HepG2 (cell line): Measurements from ENCODE around the gene FRMPD2. TPM values are rescaled to one million over a fixed set of nuclear protein-coding genes. Genes with fewer than 3 reads are reported as not detected.

Experiments used
- ATAC-seq: fragments of 200-7000 bp; cut with Tn5 transposase; 3 replicates; pipeline ENCODE4 v1.9.1; 2020; ENCODE audit warnings: mild to moderate bottlenecking, moderate library complexity
- BruUV-seq: library from RNA; stranded (reverse); fragments of 400-500 nt; replicated peaks from 2 replicates; lab custom pipeline; 2021; lab: Mats Ljungman, UMichigan
- CTCF ChIA-PET: fragments of 300-600 bp; formaldehyde crosslinking; extraction: SDS; loops from one replicate; lab custom pipeline; 2021; ENCODE audit warnings: low total read pairs, inconsistent platforms, low intra/inter-chr PET ratio; lab: Yijun Ruan, JAX
- POLR2A ChIA-PET: fragments of 350-600 bp; sonication (Branson Sonifier 250); formaldehyde crosslinking; loops from one replicate; lab custom pipeline; 2020; ENCODE audit warnings: antibody characterized with exemption, inconsistent platforms; lab: Yijun Ruan, JAX
- DNase-seq: peaks from one replicate; pipeline ENCODE4 v3.0.0-alpha.2; 2015; ENCODE audit warnings: low spot score
- FAIRE-seq: peaks from 3 replicates; lab custom pipeline; 2011; peaks lifted over from hg19 to GRCh38; lab: Jason Lieb, UNC
- H2AFZ ChIP-seq: one replicate; pipeline ENCODE4 v1.6.1; 2011; ENCODE audit warnings: low read length, inconsistent platforms
- H3K27ac ChIP-seq: fragments of 300-600 bp; 3 replicates; pipeline ENCODE4 v1.8.0; 2011; ENCODE audit warnings: mixed run types, mild to moderate bottlenecking, mixed read lengths, low read length, inconsistent platforms; ENCODE audit not compliant: insufficient read depth; ENCODE audit errors: extremely low read length
- H3K27me3 ChIP-seq, 2 experiments: fragments of 200-600 bp in 1 of 2; 2 replicates in 1 of 2; 3 replicates in 1 of 2; pipeline versions ENCODE4 v1.6.0 to v1.8.0; 2011; ENCODE audit warnings: low read length in 2 of 2, mild to moderate bottlenecking in 2 of 2, moderate library complexity in 2 of 2, inconsistent platforms in 1 of 2; ENCODE audit not compliant: insufficient read depth in 2 of 2, control insufficient read depth in 1 of 2
- H3K36me3 ChIP-seq, 2 experiments: fragments of 200-600 bp in 1 of 2; replicated peaks in 1 of 2; 2 replicates in 1 of 2; 3 replicates in 1 of 2; pipeline versions ENCODE4 v1.5.1 to v1.8.0; 2011; ENCODE audit warnings: low read length in 2 of 2, inconsistent platforms in 1 of 2; ENCODE audit not compliant: insufficient read depth in 2 of 2, control insufficient read depth in 1 of 2
- H3K4me1 ChIP-seq: 2 replicates; pipeline ENCODE4 v1.5.1; 2012; ENCODE audit warnings: low read length, inconsistent platforms; ENCODE audit not compliant: insufficient read depth
- H3K4me2 ChIP-seq: 2 replicates; pipeline ENCODE4 v1.6.0; 2011; ENCODE audit warnings: low read depth, low read length, inconsistent platforms
- H3K4me3 ChIP-seq, 3 experiments: fragments of 200-600 bp in 1 of 3; sonication (generic), shearing (Covaris generic) in 1 of 3; replicated peaks in 1 of 3; 2 replicates each; pipeline ENCODE4 v1.5.1; 2011 to 2016; ENCODE audit warnings: low read length in 3 of 3, inconsistent platforms in 2 of 3, low read depth in 2 of 3, mild to moderate bottlenecking in 2 of 3, control low read depth in 1 of 3, mixed read lengths in 1 of 3; ENCODE audit not compliant: insufficient read depth in 1 of 3
- H3K79me2 ChIP-seq: one replicate; pipeline ENCODE4 v1.6.1; 2011; ENCODE audit warnings: low read length, inconsistent platforms; ENCODE audit not compliant: insufficient read depth
- H3K9ac ChIP-seq: 2 replicates; pipeline ENCODE4 v1.6.0; 2011; ENCODE audit warnings: mild to moderate bottlenecking, low read depth, low read length, inconsistent platforms; ENCODE audit not compliant: insufficient read depth
- H3K9me3 ChIP-seq: 2 replicates; pipeline ENCODE4 v1.5.1; 2012; ENCODE audit warnings: mild to moderate bottlenecking, low read length
- H4K20me1 ChIP-seq: 2 replicates; pipeline ENCODE4 v1.6.0; 2011; ENCODE audit warnings: inconsistent platforms, mild to moderate bottlenecking, low read length, moderate library complexity; ENCODE audit not compliant: insufficient read depth
- BRCA1 ChIP-seq: sonication (generic); formaldehyde crosslinking; IDR thresholded peaks from 2 replicates; pipeline ENCODE4 v1.4.0; 2020; ENCODE audit warnings: missing genetic modification reagents
- BRF2 ChIP-seq: sonication (generic); formaldehyde crosslinking; IDR thresholded peaks from 2 replicates; pipeline ENCODE4 v1.8.1; 2022; ENCODE audit warnings: mild to moderate bottlenecking, missing genetic modification reagents
- CHD4 ChIP-seq: fragments of 200-600 bp; sonication (generic); IDR thresholded peaks from 2 replicates; pipeline ENCODE4 v1.7.0; 2017; ENCODE audit warnings: mild to moderate bottlenecking, low read length, borderline replicate concordance
- CREM ChIP-seq, 2 experiments: sonication (generic) in 1 of 2; formaldehyde crosslinking in 1 of 2; IDR thresholded peaks; 2 replicates each; pipeline versions ENCODE4 v1.4.0 to v1.6.1; 2016 to 2020; ENCODE audit warnings: antibody characterized with exemption in 1 of 2, mild to moderate bottlenecking in 1 of 2, missing genetic modification reagents in 1 of 2
- DMTF1 ChIP-seq: sonication (generic); formaldehyde crosslinking; IDR thresholded peaks from 2 replicates; pipeline ENCODE4 v1.4.0; 2020; ENCODE audit warnings: mild to moderate bottlenecking, missing genetic modification reagents
- FOSL2 ChIP-seq: sonication (generic); formaldehyde crosslinking; IDR thresholded peaks from 2 replicates; pipeline ENCODE4 v1.4.0; 2020; ENCODE audit warnings: missing genetic modification reagents
- HNF4A ChIP-seq: sonication (generic); formaldehyde crosslinking; IDR thresholded peaks from 2 replicates; pipeline ENCODE4 v1.4.0; 2020; ENCODE audit warnings: missing genetic modification reagents
- KDM3A ChIP-seq: IDR thresholded peaks from 2 replicates; pipeline ENCODE4 v1.6.1; 2018; ENCODE audit warnings: low read depth, missing compliant biosample characterization
- KDM5B ChIP-seq: sonication (generic); formaldehyde crosslinking; IDR thresholded peaks from 2 replicates; pipeline ENCODE4 v1.4.0; 2020; ENCODE audit warnings: missing genetic modification reagents, mild to moderate bottlenecking, borderline replicate concordance
- NFKBIZ ChIP-seq: IDR thresholded peaks from 2 replicates; pipeline ENCODE4 v1.6.1; 2018; ENCODE audit warnings: missing genetic modification reagents, missing compliant biosample characterization
- NFYC ChIP-seq: IDR thresholded peaks from 2 replicates; pipeline ENCODE4 v1.6.1; 2016; ENCODE audit warnings: missing genetic modification reagents, missing compliant biosample characterization
- THAP11 ChIP-seq: IDR thresholded peaks from 2 replicates; pipeline ENCODE4 v1.6.1; 2016; ENCODE audit warnings: missing biosample characterization, missing genetic modification reagents
- XRCC5 ChIP-seq: fragments of 200-400 bp; formaldehyde crosslinking; optimal IDR thresholded peaks from 2 replicates; pipeline ENCODE3; 2017; ENCODE audit warnings: mild to moderate bottlenecking, low read length
- ZNF337 ChIP-seq: sonication (generic); formaldehyde crosslinking; IDR thresholded peaks from 2 replicates; pipeline ENCODE4 v1.5.1; 2020; ENCODE audit warnings: missing genetic modification reagents, low read depth, mild to moderate bottlenecking, borderline replicate concordance
- ZNF33A ChIP-seq: sonication (generic); formaldehyde crosslinking; IDR thresholded peaks from 2 replicates; pipeline ENCODE4 v1.5.1; 2020; ENCODE audit warnings: missing genetic modification reagents, mild to moderate bottlenecking, moderate library complexity, borderline replicate concordance
- ZNF33B ChIP-seq: sonication (generic); formaldehyde crosslinking; IDR thresholded peaks from 2 replicates; pipeline ENCODE4 v1.5.1; 2020; ENCODE audit warnings: mild to moderate bottlenecking, missing genetic modification reagents
- ZNF430 ChIP-seq: sonication (generic); formaldehyde crosslinking; IDR thresholded peaks from 2 replicates; pipeline ENCODE4 v1.9.0; 2021; ENCODE audit warnings: mild to moderate bottlenecking, missing genetic modification reagents
- ZNF563 ChIP-seq: sonication (generic); formaldehyde crosslinking; IDR thresholded peaks from 2 replicates; pipeline ENCODE4 v1.8.0; 2022; ENCODE audit warnings: mild to moderate bottlenecking, moderate library complexity, missing genetic modification reagents
- ZNF567 ChIP-seq: sonication (generic); formaldehyde crosslinking; IDR thresholded peaks from 2 replicates; pipeline ENCODE4 v1.8.1; 2023; ENCODE audit warnings: mild to moderate bottlenecking, missing genetic modification reagents, borderline replicate concordance
- ZNF639 ChIP-seq: conservative IDR thresholded peaks from 2 replicates; pipeline ENCODE4 v1.6.1; 2018; ENCODE audit warnings: missing genetic modification reagents
- WGBS: methylation state at CpG from one replicate; pipeline ENCODE4 v1.1.6; 2017; ENCODE audit warnings: low lambda C conversion rate; 5-methylcytosine and 5-hydroxymethylcytosine counted together
- in situ Hi-C: cut with HindIII; loops from 2 replicates; pipeline ENCODE4 v1.10.0; 2017; ENCODE audit warnings: low pct_unique_long_range_greater_than_20kb; ENCODE audit not compliant: extremely low pct_ligation_motif_present
- intact Hi-C: fragments of 100-400 bp; cut with micrococcal nuclease; formaldehyde crosslinking; loops from one replicate; pipeline ENCODE4 v1.10.0; 2022; ENCODE audit not compliant: unreplicated experiment
- polyA plus RNA-seq, 8 experiments: library from polyadenylated mRNA; depleted of rRNA in 3 of 8; stranded (reverse) in 7 of 8; unstranded in 1 of 8; fragments of >200 nt; fragmentation: Illumina TruSeq in 4 of 8; extraction: Trizol in 4 of 8; gene quantifications; 2 replicates each; pipeline versions ENCODE4 v1.2.1 to v1.2.3, GENCODE V29; 2011 to 2016; ENCODE audit warnings: low read depth in 4 of 8, missing spikeins in 1 of 8, mixed read lengths in 1 of 8; ENCODE audit not compliant: insufficient read depth in 1 of 8
- total RNA-seq, 5 experiments: library from RNA; depleted of rRNA; stranded (reverse); fragments of >200 nt; fragmentation: Illumina TruSeq; extraction: Trizol; gene quantifications; 2 replicates each; pipeline ENCODE4 v1.2.3, GENCODE V29; 2016; ENCODE audit warnings: low read depth in 1 of 5
- TF ChIP-seq, protein P1 (sequence below): sonication (generic); formaldehyde crosslinking; conservative IDR thresholded peaks from 2 replicates; pipeline ENCODE4 v1.4.0; 2020; ENCODE audit warnings: missing genetic modification reagents

The FRMPD2 gene
- total and polyA plus RNA-seq, 2 of the 13 experiments (the other 11 are each of a cell fraction or from before 2014, with no cell fraction given) = 0.45 to 1.3 TPM

DNA sequence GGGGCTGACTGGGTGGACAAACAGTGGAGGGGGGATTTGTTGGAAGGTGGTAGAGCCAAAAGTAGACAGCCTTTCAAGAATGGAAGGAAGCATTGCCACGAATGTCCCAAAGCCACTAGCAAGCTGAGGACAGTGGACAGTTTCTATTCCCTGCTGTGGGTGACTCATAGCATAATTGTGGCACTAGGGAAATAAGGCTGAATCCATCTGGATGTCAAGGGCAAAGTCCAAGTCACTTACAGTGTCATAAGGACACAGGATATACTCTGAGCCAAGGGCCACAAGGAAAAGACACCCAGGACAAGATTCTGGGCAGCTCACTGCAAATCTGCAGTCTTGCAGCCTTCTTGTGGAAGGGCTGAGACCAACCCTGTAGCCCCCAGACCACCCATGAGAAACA, 79.7 kb downstream of the FRMPD2 start:
- Histone ChIP-seq H4K20me1 (no peaks in the 10 kb centered on the region), H3K4me1 (peaks cover 17% of the 10 kb centered on the region), H3K27ac (no peak overlapping the region), H3K9me3 (no peaks in the 10 kb centered on the region), H3K36me3 (no peaks in the 10 kb centered on the region), H3K4me2 (no peak overlapping the region), H3K27me3 (no peaks in the 10 kb centered on the region), H3K79me2 (no peaks in the 10 kb centered on the region), H3K9ac (no peak overlapping the region), H2AFZ (no peak overlapping the region), H3K4me3 (no peak overlapping the region)
- CTCF ChIA-PET = no interaction called here
- intact Hi-C loops = no loop called here
- in situ Hi-C loops = no loop called here
- no TSS peak for BruUV-seq
- FAIRE-seq (no peak), ATAC-seq (peak; percentile 67), DNase-seq (peak; percentile 47)
- 0% methylated on average over 1 of the region's 1 CpG for WGBS
- POLR2A ChIA-PET = no interaction called here
- TF ChIP-seq ZNF567 (CRISPR knock-in tag) (no peak), FOSL2 (CRISPR knock-in tag) (peak; percentile 87), CREM (IDR thresholded peaks at IDR 0.05) (no peak), CREM (CRISPR knock-in tag; IDR thresholded peaks at IDR 0.05) (no peak), ZNF33B (CRISPR knock-in tag) (no peak), ZNF33A (CRISPR knock-in tag) (no peak), NFKBIZ (no peak), BRCA1 (CRISPR knock-in tag) (no peak), DMTF1 (CRISPR knock-in tag) (no peak), KDM5B (CRISPR knock-in tag) (no peak), ZNF563 (CRISPR knock-in tag) (no peak), XRCC5 (peak; percentile 18), ZNF337 (CRISPR knock-in tag) (no peak), CHD4 (no peak), HNF4A (CRISPR knock-in tag) (0 out of 2 replicates have a peak, but pooled peaks have one; percentile 7), NFYC (CRISPR knock-in tag) (no peak), BRF2 (CRISPR knock-in tag) (no peak), ZNF430 (CRISPR knock-in tag) (no peak), THAP11 (CRISPR knock-in tag) (no peak), ZNF639 (CRISPR knock-in tag) (no peak), KDM3A (CRISPR knock-in tag) (no peak)
- TF ChIP-seq, protein P1, sequence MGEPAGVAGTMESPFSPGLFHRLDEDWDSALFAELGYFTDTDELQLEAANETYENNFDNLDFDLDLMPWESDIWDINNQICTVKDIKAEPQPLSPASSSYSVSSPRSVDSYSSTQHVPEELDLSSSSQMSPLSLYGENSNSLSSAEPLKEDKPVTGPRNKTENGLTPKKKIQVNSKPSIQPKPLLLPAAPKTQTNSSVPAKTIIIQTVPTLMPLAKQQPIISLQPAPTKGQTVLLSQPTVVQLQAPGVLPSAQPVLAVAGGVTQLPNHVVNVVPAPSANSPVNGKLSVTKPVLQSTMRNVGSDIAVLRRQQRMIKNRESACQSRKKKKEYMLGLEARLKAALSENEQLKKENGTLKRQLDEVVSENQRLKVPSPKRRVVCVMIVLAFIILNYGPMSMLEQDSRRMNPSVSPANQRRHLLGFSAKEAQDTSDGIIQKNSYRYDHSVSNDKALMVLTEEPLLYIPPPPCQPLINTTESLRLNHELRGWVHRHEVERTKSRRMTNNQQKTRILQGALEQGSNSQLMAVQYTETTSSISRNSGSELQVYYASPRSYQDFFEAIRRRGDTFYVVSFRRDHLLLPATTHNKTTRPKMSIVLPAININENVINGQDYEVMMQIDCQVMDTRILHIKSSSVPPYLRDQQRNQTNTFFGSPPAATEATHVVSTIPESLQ (CRISPR knock-in tag) = no peak
